MCF 10A (cell line): ENCODE measurements around the gene GCLM. TPM values are rescaled to one million over a fixed set of nuclear protein-coding genes. Genes with fewer than 3 reads are reported as not detected.
"Not testable (repeated sequence)": the region's sequence is repeated elsewhere in the genome, so short reads cannot be mapped to it uniquely, and the experiment has no call there.

Experiments used
- BruUV-seq: library from RNA; stranded (reverse); fragments of 400-500 nt; replicated peaks from 2 replicates; lab custom pipeline; 2021; lab: Mats Ljungman, UMichigan
- CTCF ChIA-PET: fragments of 300-600 bp; sonication (Branson Sonifier 250); formaldehyde crosslinking; extraction: SDS; loops from one replicate; lab custom pipeline; 2021; ENCODE audit warnings: antibody characterized with exemption, inconsistent platforms; lab: Yijun Ruan, JAX
- POLR2A ChIA-PET: fragments of 300-600, 350-650 bp; sonication (Branson Sonifier 250); formaldehyde crosslinking; extraction: SDS; loops from one replicate; lab custom pipeline; 2020; ENCODE audit warnings: antibody characterized with exemption, inconsistent platforms; lab: Yijun Ruan, JAX
- DNase-seq: peaks from one replicate; pipeline ENCODE4 v3.0.0-alpha.2; 2018; ENCODE audit not compliant: unreplicated experiment
- H3K27ac Mint-ChIP-seq: one replicate; pipeline ENCODE4 v1.8.0; 2022; ENCODE audit warnings: mild to moderate bottlenecking, low read depth, mixed read lengths; ENCODE audit not compliant: unreplicated experiment
- H3K27me3 Mint-ChIP-seq: one replicate; pipeline ENCODE4 v1.8.0; 2022; ENCODE audit warnings: mixed read lengths; ENCODE audit not compliant: insufficient read depth, unreplicated experiment
- H3K36me3 Mint-ChIP-seq: one replicate; pipeline ENCODE4 v1.8.0; 2022; ENCODE audit warnings: mild to moderate bottlenecking, moderate library complexity, mixed read lengths; ENCODE audit not compliant: insufficient read depth, unreplicated experiment
- H3K4me1 Mint-ChIP-seq: one replicate; pipeline ENCODE4 v1.8.0; 2022; ENCODE audit warnings: mixed read lengths; ENCODE audit not compliant: insufficient read depth, unreplicated experiment
- H3K4me3 Mint-ChIP-seq: one replicate; pipeline ENCODE4 v1.8.0; 2022; ENCODE audit warnings: mild to moderate bottlenecking, moderate library complexity, mixed read lengths; ENCODE audit not compliant: unreplicated experiment
- H3K9me3 Mint-ChIP-seq: one replicate; pipeline ENCODE4 v1.8.0; 2022; ENCODE audit warnings: mixed read lengths; ENCODE audit not compliant: unreplicated experiment
- CTCF ChIP-seq: fragments of 200-600 bp; IDR thresholded peaks from one replicate; pipeline ENCODE4 v1.8.0; 2022; ENCODE audit warnings: antibody characterized with exemption, mild to moderate bottlenecking; ENCODE audit not compliant: unreplicated experiment
- intact Hi-C: fragments of 100-400 bp; cut with micrococcal nuclease; formaldehyde crosslinking; loops from 2 replicates; pipeline ENCODE4 v1.14.1; 2022
- total RNA-seq: library from RNA; stranded (reverse); gene quantifications from 2 replicates; pipeline ENCODE4 v1.2.3, GENCODE V29; 2022

The GCLM gene
- total RNA-seq, 1 experiment from 2014 or later: 21.3 TPM

GRCh38 chr1:93865253-93865652 lies 44.0 kb downstream of the GCLM start:
- no peaks in the 10 kb centered on the region for H3K9me3 Mint-ChIP-seq
- H3K4me3 Mint-ChIP-seq: no peak overlapping the region
- ChIA-PET POLR2A (interaction anchor here (0.7 kb wide), 1 partner anchor 19 kb away, joined by 4 read pairs; no protein-coding TSS in a partner anchor), CTCF (interaction anchor here (0.7 kb wide), 1 partner anchor 1006 kb away, joined by 3 read pairs; no protein-coding TSS in a partner anchor)
- no peaks in the 10 kb centered on the region for H3K27me3 Mint-ChIP-seq
- no TSS peak for BruUV-seq
- no peak for DNase-seq
- H3K27ac Mint-ChIP-seq: peak overlapping the region; percentile 3
- peaks cover 6% of the 10 kb centered on the region for H3K4me1 Mint-ChIP-seq
- TF ChIP-seq CTCF: no peak
- intact Hi-C loops: no loop called here
- peaks cover 37% of the 10 kb centered on the region for H3K36me3 Mint-ChIP-seq

- no peak for TF ChIP-seq CTCF
- Mint-ChIP-seq H3K36me3 (peaks cover 26% of the 10 kb centered on the region), H3K9me3 (no peaks in the 10 kb centered on the region), H3K27me3 (no peaks in the 10 kb centered on the region), H3K4me3 (no peak overlapping the region), H3K4me1 (peaks cover 6% of the 10 kb centered on the region), H3K27ac (no peak overlapping the region)
- ChIA-PET POLR2A (no interaction called here), CTCF (interaction anchor here (0.6 kb wide), 1 partner anchor 405 kb away, joined by 3 read pairs; no protein-coding TSS in a partner anchor)
- BruUV-seq: no TSS peak
- intact Hi-C loops: no loop called here
- no peak for DNase-seq
Observed at GRCh38 chr1:93864175-93864574, 45.1 kb downstream of the GCLM start.

- CTCF ChIA-PET: interaction anchor here (0.6 kb wide), 1 partner anchor 393 kb away, joined by 4 read pairs; no protein-coding TSS in a partner anchor
- H3K4me1 Mint-ChIP-seq, POLR2A ChIA-PET, H3K27me3 Mint-ChIP-seq, H3K4me3 Mint-ChIP-seq, BruUV-seq, H3K36me3 Mint-ChIP-seq, intact Hi-C loops, DNase-seq, H3K27ac Mint-ChIP-seq: not testable (repeated sequence)
- peaks cover 16% of the 10 kb centered on the region for H3K9me3 Mint-ChIP-seq
Observed at GRCh38 chr1:93857653-93858052, 51.6 kb downstream of the GCLM start.

GRCh38 chr1:93855983-93856382 lies 53.2 kb downstream of the GCLM start:
- DNase-seq, BruUV-seq, H3K4me1 Mint-ChIP-seq, H3K4me3 Mint-ChIP-seq, intact Hi-C loops, H3K27ac Mint-ChIP-seq, H3K27me3 Mint-ChIP-seq, H3K36me3 Mint-ChIP-seq: not testable (repeated sequence)
- peaks cover 16% of the 10 kb centered on the region for H3K9me3 Mint-ChIP-seq
- ChIA-PET POLR2A (interaction anchor here (0.6 kb wide), 1 partner anchor 30 kb away, joined by 4 read pairs; no protein-coding TSS in a partner anchor), CTCF (interaction anchor here (1.1 kb wide), 1 partner anchor 16 kb away, joined by 3 read pairs; no protein-coding TSS in a partner anchor)

GRCh38 chr1:93853940-93854339 lies 55.3 kb downstream of the GCLM start:
- no TSS peak for BruUV-seq
- intact Hi-C loops: no loop called here
- Mint-ChIP-seq H3K36me3 (peaks cover 5% of the 10 kb centered on the region), H3K27ac (no peak overlapping the region), H3K4me1 (no peaks in the 10 kb centered on the region), H3K27me3 (no peaks in the 10 kb centered on the region), H3K4me3 (no peak overlapping the region), H3K9me3 (peaks cover 16% of the 10 kb centered on the region)
- no peak for TF ChIP-seq CTCF
- POLR2A ChIA-PET: no interaction called here
- DNase-seq: no peak
- CTCF ChIA-PET: interaction anchor here (0.6 kb wide), 1 partner anchor 231 kb away, joined by 4 read pairs; no protein-coding TSS in a partner anchor
